ENCODE results near the gene RND2. TPM values are rescaled to one million over a fixed set of nuclear protein-coding genes. Genes with fewer than 3 reads are reported as not detected.

Gene RND2
- total RNA-seq, 2 donors from 2014 or later, result 0.63 to 3.5 TPM

- H3K36me3 ChIP-seq, result peaks cover 28% of the 10 kb centered on the region
- DNase-seq (ENCODE audit: low spot score), result no peak
- H3K27me3 ChIP-seq, result no peaks in the 10 kb centered on the region
- peak overlapping the region; percentile 64 to 75 for H3K27ac ChIP-seq
- no peak overlapping the region for H3K4me3 ChIP-seq
- H3K4me1 ChIP-seq, result peaks cover 0 to 84% of the 10 kb centered on the region in 2 donors
- no peaks in the 10 kb centered on the region for H3K9me3 ChIP-seq
- TF ChIP-seq CTCF (IDR thresholded peaks at IDR 0.05), result no peak
Observed at GRCh38 chr17:43014020-43014648, 10.9 kb upstream of the RND2 start.

- no peak for TF ChIP-seq CTCF (IDR thresholded peaks at IDR 0.05)
- Histone ChIP-seq H3K27me3 (no peaks in the 10 kb centered on the region), H3K27ac (peak overlapping the region; percentile 64 to 75), H3K36me3 (peaks cover 28% of the 10 kb centered on the region), H3K9me3 (no peaks in the 10 kb centered on the region), H3K4me1 (peaks cover 0 to 90% of the 10 kb centered on the region in 2 donors), H3K4me3 (no peak overlapping the region)
- no peak for DNase-seq (ENCODE audit: low spot score)
Observed at GRCh38 chr17:43014649-43015542, 10.1 kb upstream of the RND2 start.

GRCh38 chr17:43015579-43015978 is 9.5 kb upstream of the RND2 start:
- H3K27me3 ChIP-seq, result no peaks in the 10 kb centered on the region
- peaks cover 0 to 90% of the 10 kb centered on the region in 2 donors for H3K4me1 ChIP-seq
- DNase-seq (ENCODE audit: low spot score), result peak; percentile 86
- no peak overlapping the region for H3K4me3 ChIP-seq
- no peak for TF ChIP-seq CTCF (IDR thresholded peaks at IDR 0.05)
- peak overlapping the region; percentile 64 to 75 for H3K27ac ChIP-seq
- no peaks in the 10 kb centered on the region for H3K9me3 ChIP-seq
- peaks cover 28% of the 10 kb centered on the region for H3K36me3 ChIP-seq

GRCh38 chr17:43016216-43016615 is 8.8 kb upstream of the RND2 start:
- H3K9me3 ChIP-seq, result no peaks in the 10 kb centered on the region
- H3K27me3 ChIP-seq, result no peaks in the 10 kb centered on the region
- TF ChIP-seq CTCF (IDR thresholded peaks at IDR 0.05), result no peak
- peaks cover 28% of the 10 kb centered on the region for H3K36me3 ChIP-seq
- peak overlapping the region; percentile 64 to 75 for H3K27ac ChIP-seq
- peaks cover 0 to 89% of the 10 kb centered on the region in 2 donors for H3K4me1 ChIP-seq
- DNase-seq (ENCODE audit: low spot score), result no peak
- H3K4me3 ChIP-seq, result no peak overlapping the region

DNA sequence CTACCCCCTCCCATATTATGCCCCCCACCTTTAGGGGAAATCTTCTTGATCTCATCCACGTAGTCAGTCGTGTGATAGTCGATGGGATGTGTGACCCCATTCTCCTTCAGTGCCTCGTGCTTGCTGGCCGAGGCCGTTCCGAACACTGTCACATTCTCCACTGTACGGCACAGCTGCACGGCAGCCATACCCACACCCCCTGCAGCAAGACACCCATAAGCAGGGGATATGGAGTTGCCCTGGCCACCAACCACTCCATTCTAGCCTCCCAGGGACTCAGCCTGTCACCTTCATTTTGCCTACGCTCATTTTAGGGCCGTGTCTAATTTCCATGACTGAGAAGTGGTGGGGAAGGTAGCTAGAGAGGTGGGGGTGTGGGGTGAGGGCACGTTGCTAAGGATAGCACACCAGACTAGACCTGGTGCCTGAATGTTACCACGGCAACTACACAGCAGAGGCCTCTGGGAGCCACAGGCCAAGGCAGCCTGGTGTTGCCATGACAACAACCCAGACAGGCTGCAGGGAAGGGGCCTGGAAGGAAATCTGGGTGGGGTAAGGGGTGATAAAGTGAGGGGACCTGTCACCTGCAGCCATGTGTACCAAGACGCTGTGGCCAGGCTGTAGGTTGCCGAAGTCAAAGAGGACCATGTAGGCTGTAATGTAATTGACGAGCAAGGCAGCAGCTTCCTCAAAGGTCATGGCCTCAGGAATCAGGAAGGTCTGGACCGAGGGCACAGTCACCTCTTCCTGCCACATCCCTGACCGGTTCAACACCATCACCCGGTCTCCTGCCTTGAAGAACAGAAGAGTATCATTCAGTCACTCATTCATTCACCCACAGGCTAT is 6.8 kb upstream of the RND2 start:
- Histone ChIP-seq H3K36me3 (peaks cover 26% of the 10 kb centered on the region), H3K4me1 (peaks cover 0 to 76% of the 10 kb centered on the region in 2 donors), H3K4me3 (no peak overlapping the region), H3K9me3 (no peaks in the 10 kb centered on the region), H3K27ac (peak overlapping the region; percentile 18 to 31), H3K27me3 (no peaks in the 10 kb centered on the region)
- TF ChIP-seq CTCF (IDR thresholded peaks at IDR 0.05), result no peak
- DNase-seq (ENCODE audit: low spot score), result no peak
